Measurements from ENCODE around the gene LENG8.

DNA sequence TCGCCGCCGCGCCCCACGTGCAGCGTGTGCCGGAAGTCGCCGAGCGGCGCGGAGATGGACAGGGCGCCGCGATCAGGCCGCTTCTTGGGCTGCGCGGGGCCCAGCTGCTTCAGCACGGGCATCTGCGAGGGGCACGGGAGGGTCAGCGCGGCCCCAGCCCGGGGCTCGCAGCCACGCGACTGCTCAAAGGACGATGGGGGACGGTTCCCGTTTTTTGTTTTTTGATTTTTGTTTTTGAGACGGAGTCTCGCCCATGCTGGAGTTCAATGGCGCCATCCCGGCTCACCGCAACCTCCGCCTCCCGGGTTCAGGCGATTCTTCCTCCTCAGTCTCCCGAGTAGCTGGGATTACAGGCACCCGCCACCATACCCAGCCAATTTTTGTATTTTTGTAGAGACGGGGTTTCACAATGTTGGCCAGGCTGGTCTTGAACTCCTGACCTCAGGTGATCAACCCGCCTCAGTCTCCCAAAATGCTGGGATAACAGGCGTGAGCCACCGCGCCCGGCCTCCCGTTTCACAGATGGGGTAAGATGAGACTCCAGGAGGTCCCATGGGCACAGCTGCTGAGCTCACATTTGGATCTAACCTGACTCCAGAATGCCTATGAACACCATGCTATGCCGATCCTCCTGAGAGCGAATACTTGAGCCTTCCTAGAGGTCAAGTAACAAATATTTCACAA, 16.6 kb downstream of the LENG8 start:
- no peak for TF ChIP-seq GATA2 (IDR thresholded peaks at IDR 0.05; ENCODE audit: low read depth, low read length)
- no peak for TF ChIP-seq GATA3 (IDR thresholded peaks at IDR 0.05; ENCODE audit: low read depth, low read length)

All from SH-SY5Y (cell line).